Hepatic stellate cell (primary cell): ENCODE data around the gene OPTC.

Source experiments
- DNase-seq: peaks from one replicate; pipeline ENCODE4 v3.0.0; 2011; ENCODE audit warnings: low spot score

The OPTC gene

GRCh38 chr1:203491664-203492063 is 2.3 kb upstream of the OPTC start:
- DNase-seq: no peak

GRCh38 chr1:203492082-203492747 is 1.7 kb upstream of the OPTC start:
- DNase-seq: no peak

GRCh38 chr1:203492748-203493130 is 1.2 kb upstream of the OPTC start:
- no peak for DNase-seq

DNA sequence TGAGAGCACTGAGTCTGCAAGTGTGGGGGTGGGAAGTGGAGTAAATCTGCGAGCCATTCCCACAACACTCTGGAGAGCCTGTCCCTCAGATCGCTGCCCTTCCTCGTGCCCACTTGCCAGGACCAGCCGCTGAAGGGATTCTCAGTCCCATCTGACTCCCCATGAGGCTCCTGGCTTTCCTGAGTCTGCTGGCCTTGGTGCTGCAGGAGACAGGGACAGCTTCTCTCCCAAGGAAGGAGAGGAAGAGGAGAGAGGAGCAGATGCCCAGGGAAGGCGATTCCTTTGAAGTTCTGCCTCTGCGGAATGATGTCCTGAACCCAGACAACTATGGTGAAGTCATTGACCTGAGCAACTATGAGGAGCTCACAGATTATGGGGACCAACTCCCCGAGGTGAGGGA is 1.9 kb downstream of the OPTC start:
- DNase-seq: no peak

DNA sequence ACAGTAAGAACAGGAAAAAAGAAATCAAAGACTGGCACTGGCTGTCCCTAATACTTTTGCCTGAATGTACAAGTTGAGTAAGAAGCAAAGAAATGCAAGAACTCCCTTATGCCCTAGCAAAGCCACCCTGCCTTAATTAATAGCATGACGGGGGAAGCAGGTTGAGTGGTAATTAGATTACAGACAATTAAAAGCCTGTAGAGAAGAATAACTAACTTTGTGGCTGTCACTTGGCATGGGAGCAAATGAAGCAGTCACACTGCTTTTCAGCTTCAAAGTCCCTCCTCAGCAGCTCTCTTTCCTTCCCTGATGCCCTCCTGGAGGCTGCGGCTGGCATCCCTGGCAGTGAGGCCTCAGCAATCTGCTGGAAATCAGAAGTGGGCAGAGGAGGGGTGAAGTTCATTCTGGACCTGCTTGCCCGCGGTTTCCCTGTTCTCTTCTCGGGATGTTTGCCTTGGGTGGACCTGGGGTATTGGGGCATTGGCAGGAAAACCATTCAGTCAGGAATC is 3.4 kb downstream of the OPTC start:
- no peak for DNase-seq

GRCh38 chr1:203499643-203500278 is 5.8 kb downstream of the OPTC start:
- no peak for DNase-seq

DNA sequence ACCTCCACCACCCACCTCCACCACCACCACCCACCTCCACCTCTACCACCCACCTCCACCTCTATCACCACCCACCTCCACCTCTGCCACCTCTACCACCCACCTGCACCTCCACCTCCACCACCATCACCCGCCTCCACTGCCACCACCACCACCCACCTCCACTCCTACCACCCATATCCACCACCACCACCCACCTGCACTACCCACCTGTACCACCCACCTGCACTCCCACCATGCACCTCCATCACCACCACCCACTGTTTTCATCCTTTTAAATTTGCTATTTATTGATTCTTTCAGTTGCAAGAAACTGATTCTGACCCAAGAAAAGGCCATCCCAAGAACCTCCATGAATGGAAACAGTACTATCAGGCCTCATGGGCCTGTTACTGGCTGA is 6.3 kb downstream of the OPTC start:
- no peak for DNase-seq

DNA sequence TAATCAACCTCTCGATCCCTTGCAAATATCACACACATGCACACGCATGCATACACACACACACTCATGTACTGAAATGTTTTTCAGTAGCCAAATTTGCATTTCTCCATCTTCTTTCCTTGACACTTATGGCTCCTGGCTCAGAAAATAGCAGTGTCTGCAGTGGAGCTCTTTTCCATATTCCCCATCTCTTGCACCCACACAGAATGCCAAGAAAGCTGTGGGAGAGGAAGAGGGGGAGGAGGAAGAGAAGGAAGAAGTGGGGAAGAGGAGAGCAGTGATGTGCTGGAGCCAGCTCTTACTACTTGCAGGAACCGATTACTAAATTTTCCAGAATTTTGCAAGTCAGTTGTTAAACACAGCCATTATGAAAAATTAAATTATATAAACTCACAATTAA is 9.9 kb downstream of the OPTC start:
- DNase-seq: no peak

GRCh38 chr1:203504400-203505250 is 10.7 kb downstream of the OPTC start:
- peak; percentile 90 for DNase-seq

DNA sequence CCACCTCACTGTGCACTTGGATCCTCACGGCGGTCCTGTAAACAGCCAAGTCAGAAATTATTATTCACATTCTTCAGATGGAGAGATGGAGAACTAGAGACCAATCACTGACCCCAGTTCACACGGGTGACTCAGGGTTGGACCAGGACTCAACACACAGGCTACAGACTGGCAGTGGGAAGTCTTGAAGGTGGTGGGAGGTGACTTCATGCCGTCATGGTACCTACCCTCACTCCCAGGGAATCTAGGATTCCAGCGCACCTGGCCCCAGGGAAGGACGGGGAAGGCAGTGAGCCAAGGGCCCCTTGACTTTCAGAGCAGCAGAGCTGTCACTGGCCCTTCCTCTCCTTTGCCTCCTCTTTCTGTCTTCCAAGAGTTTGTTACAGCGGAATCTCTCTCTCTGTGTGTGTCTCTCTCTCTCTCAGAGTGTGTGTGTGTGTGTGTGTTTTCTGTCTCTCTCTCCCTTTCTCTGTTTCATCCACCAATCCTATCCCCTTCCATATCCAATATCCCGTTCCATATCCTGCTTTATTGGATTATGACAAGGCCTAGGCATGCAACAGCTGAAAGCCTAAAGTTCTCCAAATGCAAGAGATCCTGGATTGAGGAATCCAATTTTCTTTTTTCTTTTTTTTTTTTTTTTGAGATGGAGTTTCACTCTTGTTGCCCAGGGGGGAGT is 11.7 kb downstream of the OPTC start:
- no peak for DNase-seq

DNA sequence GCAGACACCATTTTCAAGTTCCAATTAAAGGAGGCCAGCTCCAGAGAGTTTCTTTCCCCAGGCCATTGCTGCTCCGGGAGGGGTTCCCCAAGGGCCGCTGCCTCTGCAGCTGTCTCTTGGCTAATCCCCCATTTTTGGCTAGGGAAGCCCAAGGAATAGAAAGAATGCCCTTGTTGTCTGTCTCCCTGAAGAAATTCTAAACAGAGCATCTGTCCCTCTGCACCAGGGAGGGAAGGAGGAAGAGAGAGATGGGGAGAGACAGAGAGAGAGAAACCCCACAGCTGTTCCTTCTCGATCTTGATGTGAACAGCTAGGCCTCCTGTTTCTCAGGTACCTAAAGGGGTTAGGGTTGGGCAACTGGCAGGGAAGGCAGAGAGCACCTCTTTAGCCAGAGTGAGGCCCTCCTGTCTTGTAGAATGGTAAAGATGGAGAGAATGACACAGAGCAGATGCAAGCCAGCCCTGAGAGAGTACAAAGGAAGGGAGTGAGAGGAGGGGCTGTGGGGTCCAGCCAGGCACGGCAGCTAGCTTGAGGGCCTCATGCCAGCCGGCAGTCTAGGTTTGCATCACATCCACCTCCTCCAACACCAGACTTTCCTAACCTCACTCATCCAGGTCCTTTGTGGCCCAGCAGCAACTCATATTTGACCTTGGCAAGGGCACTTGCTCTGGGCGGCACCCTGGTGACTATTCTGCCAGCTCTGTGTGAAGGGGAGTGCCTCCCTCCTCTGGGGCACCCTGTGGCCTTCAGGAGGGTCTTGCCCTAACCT is 13.1 kb downstream of the OPTC start:
- peak; percentile 42 for DNase-seq

DNA sequence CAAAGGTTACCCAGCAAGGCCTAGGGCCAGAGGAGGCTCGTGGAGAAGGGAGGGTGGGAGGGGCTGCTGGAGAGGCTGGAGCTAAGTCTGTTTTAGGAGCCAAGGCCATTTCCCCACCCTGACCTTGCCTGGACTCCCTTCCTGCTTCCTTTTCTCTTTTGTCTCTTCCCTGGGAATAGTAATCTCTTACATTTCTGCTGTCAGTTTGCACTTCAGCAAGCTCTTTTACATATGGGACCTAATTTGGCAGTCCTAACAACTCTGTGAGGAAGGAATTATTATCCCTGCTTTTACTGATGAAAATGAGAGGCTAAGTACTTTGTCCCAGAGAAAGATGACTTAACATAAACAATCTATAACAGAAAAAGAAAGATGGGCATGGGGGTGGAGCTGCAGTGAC is 13.8 kb downstream of the OPTC start:
- DNase-seq: no peak

DNA sequence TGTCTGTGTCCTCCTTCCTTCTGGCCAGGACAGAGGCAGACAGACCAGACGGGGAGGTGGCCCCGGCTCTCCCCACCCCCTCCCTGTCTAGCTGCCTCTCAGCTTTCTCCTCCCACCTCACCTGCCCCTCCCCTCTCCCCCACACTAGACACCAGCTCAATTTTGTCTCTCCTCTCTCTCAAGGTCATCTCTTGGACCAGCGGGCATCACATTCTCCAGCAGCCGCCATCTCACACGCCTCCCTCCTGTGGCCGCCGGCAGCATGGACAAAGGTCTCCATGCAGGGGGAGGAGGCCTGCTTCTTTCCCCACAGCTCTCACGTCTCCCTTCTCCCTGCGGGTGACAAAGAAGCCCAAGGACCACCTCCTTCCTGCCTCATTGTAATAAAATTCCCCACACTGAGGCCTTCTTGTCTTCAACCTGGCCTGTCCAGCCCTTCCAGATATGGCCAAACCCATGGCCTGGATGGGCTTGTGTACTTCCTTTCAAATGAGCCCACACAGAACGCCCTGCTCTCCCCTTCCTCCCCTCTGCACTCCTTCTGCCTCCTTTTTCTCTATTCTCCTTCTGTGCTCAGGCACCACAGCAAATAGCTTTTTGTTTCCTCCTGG is 14.6 kb downstream of the OPTC start:
- DNase-seq: no peak

GRCh38 chr1:203509135-203509534 is 15.2 kb downstream of the OPTC start:
- no peak for DNase-seq

DNA sequence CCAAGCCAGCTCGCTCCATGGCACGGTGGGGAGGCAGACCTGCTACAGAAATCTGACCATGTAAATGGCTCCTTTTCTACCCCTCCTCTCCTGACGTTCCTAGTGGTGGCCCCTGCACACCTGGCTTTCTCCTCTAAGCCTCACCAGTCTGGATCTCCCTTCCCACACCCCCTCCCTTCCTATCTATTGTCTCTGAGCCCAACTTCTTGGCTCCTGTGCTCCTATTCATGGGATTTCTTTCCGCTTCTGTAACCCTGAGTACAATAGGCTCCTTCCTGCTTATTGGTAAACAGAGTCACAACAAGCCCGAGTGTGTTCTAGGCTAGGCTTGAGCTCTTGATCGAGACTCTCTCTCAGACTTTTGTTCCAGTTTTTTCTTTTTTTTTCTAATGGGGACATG is 17.6 kb downstream of the OPTC start:
- no peak for DNase-seq

GRCh38 chr1:203511930-203512329 is 18.0 kb downstream of the OPTC start:
- DNase-seq: no peak

DNA sequence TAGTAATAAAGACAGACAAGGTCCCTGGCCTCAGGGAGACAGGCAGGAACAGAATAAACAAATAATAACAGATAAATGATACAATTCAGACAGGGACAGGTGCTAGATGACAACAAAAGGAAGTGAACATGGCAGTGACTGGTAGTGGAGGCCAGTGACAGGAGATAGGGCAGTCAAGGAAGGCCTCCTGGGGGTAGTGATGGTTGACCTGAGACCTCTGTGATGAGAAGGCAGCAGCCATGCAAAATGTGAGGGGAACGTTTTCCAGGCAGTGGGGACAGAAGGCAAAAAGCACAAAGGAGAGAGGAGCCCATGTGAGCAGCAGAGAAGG is 18.5 kb downstream of the OPTC start:
- DNase-seq: no peak

DNA sequence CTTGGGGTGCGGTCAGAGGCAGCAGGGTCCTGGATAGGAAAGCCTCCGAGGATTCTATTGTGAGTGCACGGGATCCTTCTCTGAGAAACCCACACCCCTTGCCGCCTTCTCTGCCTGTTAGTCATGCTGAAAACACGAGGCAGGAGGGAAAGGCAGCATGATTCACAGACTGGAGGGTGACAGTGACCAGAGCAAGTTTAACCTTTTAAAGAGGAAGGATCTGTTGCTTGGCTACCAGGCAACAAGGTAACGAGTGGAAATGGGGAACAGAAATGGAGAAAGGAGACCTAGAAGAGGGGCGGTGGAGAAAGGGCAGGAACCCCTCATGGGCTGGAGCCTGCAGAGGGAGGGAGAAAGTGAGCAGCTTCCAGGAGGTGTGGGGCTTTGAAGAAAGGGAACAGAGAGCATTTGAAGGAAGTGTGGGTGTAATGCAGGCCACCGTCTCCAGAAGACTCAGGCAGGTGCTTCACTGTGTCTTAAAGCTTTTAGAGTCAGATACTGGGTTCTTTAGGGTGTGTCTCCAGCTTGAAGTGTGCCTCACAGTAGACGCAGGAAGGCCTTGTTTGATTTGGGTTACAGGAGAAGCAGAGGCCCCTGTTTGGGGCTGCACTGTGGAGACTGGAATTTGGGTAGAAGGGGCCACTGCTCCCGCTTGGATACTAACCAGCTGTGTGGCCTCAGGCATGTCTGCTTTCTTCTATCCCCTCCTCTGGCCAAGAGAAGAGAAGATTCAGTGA is 19.1 kb downstream of the OPTC start:
- DNase-seq: peak; percentile 98

DNA sequence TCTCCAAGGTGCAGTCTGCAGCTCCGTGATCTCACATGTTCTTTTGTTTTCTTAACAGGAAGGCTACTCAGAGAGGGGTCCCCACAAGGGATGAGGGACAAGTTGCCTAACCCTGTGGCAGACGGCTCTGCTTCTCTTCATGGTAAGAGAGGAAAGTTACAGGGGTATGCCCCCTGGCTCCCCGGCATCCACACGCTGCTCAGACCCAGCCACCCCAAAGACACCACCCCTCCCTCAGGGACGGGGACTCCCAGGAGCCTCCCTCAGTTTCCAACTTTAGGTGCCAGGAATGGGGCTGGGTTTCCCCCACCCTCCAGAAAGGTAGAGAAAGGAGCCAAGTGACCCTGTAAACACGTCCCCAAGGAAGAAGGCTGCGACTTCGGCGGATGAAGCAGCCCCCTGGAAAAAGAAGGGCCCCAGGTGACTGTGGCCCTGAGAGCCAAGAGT is 19.7 kb downstream of the OPTC start:
- no peak for DNase-seq

DNA sequence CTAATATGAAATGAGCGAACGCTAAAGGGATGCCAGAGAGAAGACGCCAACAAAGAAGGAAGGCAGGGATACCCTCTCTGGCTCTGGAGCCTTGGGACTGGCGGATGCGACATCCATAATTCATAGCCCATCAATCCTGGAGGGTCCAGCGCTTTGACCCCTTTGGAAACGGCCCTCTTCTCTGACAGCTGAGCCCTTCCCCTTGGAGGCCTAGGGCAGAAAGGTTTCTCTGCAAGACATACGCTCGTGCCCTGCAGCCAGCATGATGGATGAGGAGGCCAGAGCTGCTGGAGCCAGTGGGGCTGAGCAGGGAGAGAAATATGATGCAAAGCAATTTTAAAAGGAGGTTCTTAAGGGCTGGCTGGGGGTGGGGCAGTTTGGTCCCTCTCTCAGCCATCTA is 22.2 kb downstream of the OPTC start:
- no peak for DNase-seq

- DNase-seq: no peak
Measured at GRCh38 chr1:203516906-203517305, 23.0 kb downstream of the OPTC start.
